ENCODE data around the gene UBE2E2. TPM values are rescaled to one million over a fixed set of nuclear protein-coding genes. Genes with fewer than 3 reads are reported as not detected.

Gene UBE2E2
- total and polyA plus RNA-seq, 2 donors (not counting 1 experiment from before 2014, with no cell fraction given), result 16.0 to 45.0 TPM

- no peak overlapping the region for H3K27ac ChIP-seq (ENCODE audit: low read length in 2 of 2)
- peaks cover 18 to 26% of the 10 kb centered on the region in 2 donors for H3K4me1 ChIP-seq (ENCODE audit: control insufficient read depth in 2 of 2, insufficient read depth in 2 of 2, low read length in 2 of 2)
- ChIA-PET POLR2A (no interaction called here), CTCF (no interaction called here)
- no peaks in the 10 kb centered on the region for H3K36me3 ChIP-seq (replicated peaks in 1 of 2; ENCODE audit: control extremely low read depth in 1 of 2, control insufficient read depth in 1 of 2, extremely low read depth in 1 of 2, insufficient read depth in 2 of 2, low read length in 1 of 2)
- H3K27me3 ChIP-seq (replicated peaks in 1 of 4; ENCODE audit: control extremely low read depth in 1 of 4, control insufficient read depth in 3 of 4, insufficient read depth in 4 of 4, low read length in 3 of 4), result no peaks in the 10 kb centered on the region
- Mint-ChIP-seq H3K4me1 (peaks cover 68% of the 10 kb centered on the region), H3K4me3 (no peak overlapping the region), H3K27me3 (no peaks in the 10 kb centered on the region), H3K27ac (no peak overlapping the region), H3K9me3 (ENCODE audit: insufficient read depth) (no peaks in the 10 kb centered on the region)
- H3K4me2 ChIP-seq (replicated peaks; ENCODE audit: low read depth, low read length, poor library complexity, severe bottlenecking), result no peak overlapping the region
- DNase-seq, result no peak
- H3K79me2 ChIP-seq (ENCODE audit: control insufficient read depth, insufficient read depth, low read length), result peaks cover 94% of the 10 kb centered on the region
- WGBS (ENCODE audit: insufficient coverage), result 70% methylated on average over 1 of the region's 1 CpG
- no peak overlapping the region for H3K4me3 ChIP-seq (ENCODE audit: control extremely low read depth in 1 of 5, extremely low read depth in 1 of 5, insufficient read depth in 1 of 5, low read depth in 2 of 5, low read length in 4 of 5)
- H3K9ac ChIP-seq (ENCODE audit: low read length), result no peak overlapping the region
- H3K9me3 ChIP-seq (ENCODE audit: control extremely low read depth in 1 of 3, control insufficient read depth in 2 of 3, insufficient read depth in 1 of 3, low read length in 2 of 3), result no peaks in the 10 kb centered on the region
- peaks cover 60% of the 10 kb centered on the region for H4K20me1 ChIP-seq (ENCODE audit: control insufficient read depth, insufficient read depth, low read length, poor library complexity, severe bottlenecking)
- intact Hi-C loops (cut with micrococcal nuclease), result no loop called here
- TF ChIP-seq EZH2 (IDR thresholded peaks at IDR 0.05; ENCODE audit: borderline replicate concordance, insufficient read depth, low read depth, low read length, poor library complexity, severe bottlenecking) (no peak), CTCF (IDR thresholded peaks at IDR 0.05) (no peak)
- no peak for ATAC-seq (ENCODE audit: low read depth)
- no peak overlapping the region for H2AFZ ChIP-seq (ENCODE audit: insufficient read depth, low read depth, low read length, poor library complexity, severe bottlenecking)
These were observed 49.0 kb downstream of the UBE2E2 start for GRCh38 chr3:23252122-23252521.

GRCh38 chr3:23253214-23253613, 50.1 kb downstream of the UBE2E2 start:
- no peak overlapping the region for H3K27ac Mint-ChIP-seq
- no peak overlapping the region for H3K4me3 Mint-ChIP-seq
- Histone ChIP-seq H4K20me1 (ENCODE audit: control insufficient read depth, insufficient read depth, low read length, poor library complexity, severe bottlenecking) (peaks cover 63% of the 10 kb centered on the region), H3K9ac (ENCODE audit: low read length) (no peak overlapping the region), H3K4me2 (replicated peaks; ENCODE audit: low read depth, low read length, poor library complexity, severe bottlenecking) (peak overlapping the region; percentile 7), H3K4me3 (ENCODE audit: control extremely low read depth in 1 of 5, extremely low read depth in 1 of 5, insufficient read depth in 1 of 5, low read depth in 2 of 5, low read length in 4 of 5) (no peak overlapping the region), H3K4me1 (ENCODE audit: control insufficient read depth in 2 of 2, insufficient read depth in 2 of 2, low read length in 2 of 2) (peaks cover 19 to 22% of the 10 kb centered on the region in 2 donors), H3K79me2 (ENCODE audit: control insufficient read depth, insufficient read depth, low read length) (peaks cover 94% of the 10 kb centered on the region), H2AFZ (ENCODE audit: insufficient read depth, low read depth, low read length, poor library complexity, severe bottlenecking) (no peak overlapping the region), H3K27ac (ENCODE audit: low read length in 2 of 2) (no peak overlapping the region), H3K9me3 (ENCODE audit: control extremely low read depth in 1 of 3, control insufficient read depth in 2 of 3, insufficient read depth in 1 of 3, low read length in 2 of 3) (peaks cover 0 to 1% (median 0%) of the 10 kb centered on the region in 3 donors), H3K27me3 (replicated peaks in 1 of 4; ENCODE audit: control extremely low read depth in 1 of 4, control insufficient read depth in 3 of 4, insufficient read depth in 4 of 4, low read length in 3 of 4) (no peaks in the 10 kb centered on the region), H3K36me3 (replicated peaks in 1 of 2; ENCODE audit: control extremely low read depth in 1 of 2, control insufficient read depth in 1 of 2, extremely low read depth in 1 of 2, insufficient read depth in 2 of 2, low read length in 1 of 2) (no peaks in the 10 kb centered on the region)
- ATAC-seq (ENCODE audit: low read depth) (no peak), DNase-seq (no peak)
- no peak for TF ChIP-seq EZH2 (IDR thresholded peaks at IDR 0.05; ENCODE audit: borderline replicate concordance, insufficient read depth, low read depth, low read length, poor library complexity, severe bottlenecking)
- no peak for TF ChIP-seq CTCF (IDR thresholded peaks at IDR 0.05)
- intact Hi-C loops (cut with micrococcal nuclease), result no loop called here
- ChIA-PET POLR2A (no interaction called here), CTCF (no interaction called here)
- peaks cover 62% of the 10 kb centered on the region for H3K4me1 Mint-ChIP-seq
- no peaks in the 10 kb centered on the region for H3K27me3 Mint-ChIP-seq
- H3K9me3 Mint-ChIP-seq (ENCODE audit: insufficient read depth), result no peaks in the 10 kb centered on the region

Data from B cell (primary cell).